Endothelial cell of umbilical vein (primary cell): Measurements from ENCODE around the gene MAP1LC3B2. TPM values are rescaled to one million over a fixed set of nuclear protein-coding genes. Genes with fewer than 3 reads are reported as not detected.

Experiments
- BruUV-seq: library from RNA; stranded (reverse); fragments of 400-500 nt; replicated peaks from 2 replicates; lab custom pipeline; 2021; lab: Mats Ljungman, UMichigan
- CTCF ChIA-PET: fragments of 300-600, 350-600 bp; sonication (Branson Sonifier 250); formaldehyde crosslinking; loops from one replicate; lab custom pipeline; 2021; ENCODE audit warnings: antibody characterized with exemption, inconsistent platforms; lab: Charles Lee
- POLR2A ChIA-PET: fragments of 300-600, 350-600 bp; sonication (Branson Sonifier 250); formaldehyde crosslinking; loops from one replicate; lab custom pipeline; 2021; ENCODE audit warnings: antibody characterized with exemption, inconsistent platforms; lab: Charles Lee
- DNase-seq: peaks from one replicate; pipeline ENCODE4 v3.0.0-alpha.2; 2011; ENCODE audit warnings: low read depth, low spot score
- FAIRE-seq: peaks from 2 replicates; lab custom pipeline; 2011; peaks lifted over from hg19 to GRCh38; lab: Jason Lieb, UNC
- H2AFZ ChIP-seq: 2 replicates; pipeline ENCODE4 v1.6.0; 2012; ENCODE audit warnings: low read depth, low read length, control low read depth, inconsistent platforms
- H3K27ac ChIP-seq: 2 replicates; pipeline ENCODE4 v1.5.1; 2011; ENCODE audit warnings: low read depth, mild to moderate bottlenecking, control low read depth, low read length, moderate library complexity; ENCODE audit not compliant: insufficient read depth
- H3K27me3 ChIP-seq, 2 experiments: 2 replicates each; pipeline versions ENCODE4 v1.6.0 to v1.6.1; 2011; ENCODE audit warnings: low read length in 2 of 2, mixed read lengths in 1 of 2; ENCODE audit not compliant: control insufficient read depth in 2 of 2, insufficient read depth in 2 of 2
- H3K36me3 ChIP-seq, 2 experiments: 2 replicates in 1 of 2; 3 replicates in 1 of 2; pipeline ENCODE4 v1.5.1; 2011; ENCODE audit warnings: low read length in 2 of 2, mild to moderate bottlenecking in 1 of 2, moderate library complexity in 1 of 2; ENCODE audit not compliant: control insufficient read depth in 2 of 2, insufficient read depth in 2 of 2; ENCODE audit errors: extremely low read depth in 1 of 2
- H3K4me1 ChIP-seq: 3 replicates; pipeline ENCODE4 v1.5.1; 2011; ENCODE audit warnings: mild to moderate bottlenecking, low read length; ENCODE audit not compliant: control insufficient read depth, insufficient read depth; ENCODE audit errors: extremely low read depth
- H3K4me2 ChIP-seq: 2 replicates; pipeline ENCODE4 v1.6.1; 2011; ENCODE audit warnings: low read length, control low read depth, mixed read lengths; ENCODE audit not compliant: insufficient read depth
- H3K4me3 ChIP-seq, 3 experiments: fragments of 200-600 bp in 1 of 3; sonication (generic), shearing (Covaris generic) in 1 of 3; replicated peaks in 1 of 3; 2 replicates each; pipeline ENCODE4 v1.5.1; 2011 to 2016; ENCODE audit warnings: control low read depth in 3 of 3, low read length in 3 of 3, mild to moderate bottlenecking in 2 of 3, inconsistent platforms in 1 of 3, low read depth in 1 of 3, moderate library complexity in 1 of 3; ENCODE audit not compliant: insufficient read depth in 1 of 3
- H3K79me2 ChIP-seq: 2 replicates; pipeline ENCODE4 v1.6.0; 2012; ENCODE audit warnings: low read length, inconsistent platforms; ENCODE audit not compliant: control insufficient read depth, insufficient read depth
- H3K9ac ChIP-seq: replicated peaks from 2 replicates; pipeline ENCODE3; 2011; ENCODE audit warnings: low read length, control low read depth; ENCODE audit not compliant: insufficient read depth; ENCODE audit errors: extremely low read depth
- H3K9me1 ChIP-seq: replicated peaks from 3 replicates; pipeline ENCODE4 v1.6.0; 2011; ENCODE audit warnings: mild to moderate bottlenecking, low read length; ENCODE audit not compliant: control insufficient read depth, insufficient read depth; ENCODE audit errors: extremely low read depth
- H3K9me3 ChIP-seq: replicated peaks from 2 replicates; pipeline ENCODE4 v1.5.1; 2012; ENCODE audit warnings: low read length, inconsistent platforms; ENCODE audit not compliant: control insufficient read depth, insufficient read depth
- H4K20me1 ChIP-seq: replicated peaks from 2 replicates; pipeline ENCODE3; 2011; ENCODE audit warnings: mild to moderate bottlenecking, low read length; ENCODE audit not compliant: control insufficient read depth, insufficient read depth; ENCODE audit errors: extremely low read depth
- CTCF ChIP-seq, 2 donors: IDR thresholded peaks; 1 replicate in 1 of 2; 2 replicates in 1 of 2; pipeline ENCODE4 v1.5.1; 2011; ENCODE audit warnings: low read length in 2 of 2, mild to moderate bottlenecking in 2 of 2, moderate library complexity in 2 of 2, control low read depth in 1 of 2, inconsistent platforms in 1 of 2, low read depth in 1 of 2; ENCODE audit not compliant: insufficient read depth in 1 of 2; ENCODE audit errors: extremely low read depth in 1 of 2
- EZH2 ChIP-seq: IDR thresholded peaks from 2 replicates; pipeline ENCODE4 v1.6.1; 2012; ENCODE audit warnings: borderline replicate concordance, low read depth, mild to moderate bottlenecking, moderate library complexity, low read length, inconsistent platforms; ENCODE audit not compliant: severe bottlenecking
- FOS ChIP-seq: IDR thresholded peaks from 2 replicates; pipeline ENCODE4 v1.6.1; 2011; ENCODE audit warnings: mild to moderate bottlenecking, low read length, moderate library complexity, borderline replicate concordance; ENCODE audit not compliant: insufficient read depth
- GATA2 ChIP-seq: IDR thresholded peaks from 2 replicates; pipeline ENCODE4 v1.7.0; 2011; ENCODE audit warnings: low read depth, mild to moderate bottlenecking, moderate library complexity, mixed read lengths, low read length; ENCODE audit not compliant: insufficient read length, insufficient read depth
- JUN ChIP-seq: IDR thresholded peaks from 2 replicates; pipeline ENCODE4 v1.6.1; 2011; ENCODE audit warnings: borderline replicate concordance, low read depth; ENCODE audit not compliant: insufficient read length, insufficient read depth
- MAX ChIP-seq: IDR thresholded peaks from 2 replicates; pipeline ENCODE4 v1.6.1; 2011; ENCODE audit not compliant: insufficient read depth, insufficient read length
- MYC ChIP-seq: IDR thresholded peaks from one replicate; pipeline ENCODE4 v1.6.1; 2011; ENCODE audit warnings: mild to moderate bottlenecking, low read depth, low read length
- POLR2A ChIP-seq: IDR thresholded peaks from 2 replicates; pipeline ENCODE4 v1.6.1; 2012; ENCODE audit warnings: low read depth, mild to moderate bottlenecking, control low read depth, low read length
- POLR2AphosphoS5 ChIP-seq: IDR thresholded peaks from 2 replicates; pipeline ENCODE4 v1.6.1; 2012; ENCODE audit warnings: low read depth, mild to moderate bottlenecking, control low read depth, low read length, moderate library complexity; ENCODE audit not compliant: insufficient read depth
- dilution Hi-C: fragments of 300-500 bp; cut with MboI; formaldehyde crosslinking; loops from one replicate; pipeline ENCODE4 v1.15.0; 2019; ENCODE audit warnings: low sequenced_read_pairs; ENCODE audit not compliant: extremely low pct_ligation_motif_present
- intact Hi-C: fragments of 100-400 bp; cut with micrococcal nuclease; formaldehyde crosslinking; loops from one replicate; pipeline ENCODE4 v1.10.0; 2022
- polyA plus RNA-seq, 4 experiments: library from polyadenylated mRNA; depleted of rRNA in 3 of 4; stranded (reverse) in 3 of 4; unstranded in 1 of 4; fragments of >200 nt; gene quantifications; 2 replicates each; pipeline versions ENCODE4 v1.2.1 to v1.2.3, GENCODE V29; 2011 to 2012; ENCODE audit warnings: missing spikeins in 1 of 4
- total RNA-seq: library from RNA; stranded (reverse); gene quantifications from 2 replicates; pipeline ENCODE4 v1.2.3, GENCODE V29; 2021

The MAP1LC3B2 gene
- total and polyA plus RNA-seq, 2 donors (not counting 3 experiments of a cell fraction or from before 2014, with no cell fraction given) = 0.32 to 4.1 TPM

GRCh38 chr12:116562090-116562489 is 2.9 kb downstream of the MAP1LC3B2 start:
- no peak for TF ChIP-seq POLR2A
- no peak for TF ChIP-seq CTCF (IDR thresholded peaks at IDR 0.05; ENCODE audit: extremely low read depth in 1 of 2, insufficient read depth in 1 of 2, low read depth in 1 of 2, low read length in 2 of 2)
- TF ChIP-seq MAX = no peak
- no peak for TF ChIP-seq GATA2
- no peak for TF ChIP-seq POLR2AphosphoS5
- TF ChIP-seq JUN = no peak
- no peak for TF ChIP-seq FOS
- no peak for TF ChIP-seq MYC
- no peak for TF ChIP-seq EZH2
- Histone ChIP-seq H3K27me3 (peaks cover 0 to 3% of the 10 kb centered on the region in 2 experiments), H3K4me1 (no peaks in the 10 kb centered on the region), H3K79me2 (no peaks in the 10 kb centered on the region), H3K4me2 (no peak overlapping the region), H3K9ac (no peak overlapping the region), H3K4me3 (no peak overlapping the region), H3K27ac (no peak overlapping the region), H3K9me3 (no peaks in the 10 kb centered on the region), H3K9me1 (no peaks in the 10 kb centered on the region), H4K20me1 (no peaks in the 10 kb centered on the region), H2AFZ (no peak overlapping the region), H3K36me3 (no peaks in the 10 kb centered on the region)
- dilution Hi-C loops (no loop called here), intact Hi-C loops (no loop called here)
- ChIA-PET CTCF (no interaction called here), POLR2A (no interaction called here)
- FAIRE-seq = no peak
- DNase-seq = no peak
- no TSS peak for BruUV-seq
